GM19035 (cell line): ENCODE results near the gene BRCA2.
A peak's percentile ranks its signal among the peaks of the same experiment; 100 is the strongest.

Experiments used
- ATAC-seq: cut with Tn5 transposase; IDR thresholded peaks from one replicate; pipeline ENCODE4 v1.9.1; 2021; ENCODE audit not compliant: unreplicated experiment

The BRCA2 gene

GRCh38 chr13:32315238-32316027, at the start of gene BRCA2, which contains the start of gene ZAR1L:
BRCA2 (plus strand) TSS chr13:32315508; CDS start chr13:32316461, 953 bp downstream.
ZAR1L (minus strand) TSS chr13:32315363; CDS start chr13:32311925, 3,438 bp downstream.
- peak; percentile 96 for ATAC-seq

GRCh38 chr13:32265726-32266125, 49.6 kb upstream of the BRCA2 start:
- no peak for ATAC-seq

- ATAC-seq = no peak
These were observed 49.2 kb upstream of the BRCA2 start for GRCh38 chr13:32266130-32266529.

GRCh38 chr13:32267836-32268439, 47.4 kb upstream of the BRCA2 start:
- ATAC-seq = peak; percentile 49

DNA sequence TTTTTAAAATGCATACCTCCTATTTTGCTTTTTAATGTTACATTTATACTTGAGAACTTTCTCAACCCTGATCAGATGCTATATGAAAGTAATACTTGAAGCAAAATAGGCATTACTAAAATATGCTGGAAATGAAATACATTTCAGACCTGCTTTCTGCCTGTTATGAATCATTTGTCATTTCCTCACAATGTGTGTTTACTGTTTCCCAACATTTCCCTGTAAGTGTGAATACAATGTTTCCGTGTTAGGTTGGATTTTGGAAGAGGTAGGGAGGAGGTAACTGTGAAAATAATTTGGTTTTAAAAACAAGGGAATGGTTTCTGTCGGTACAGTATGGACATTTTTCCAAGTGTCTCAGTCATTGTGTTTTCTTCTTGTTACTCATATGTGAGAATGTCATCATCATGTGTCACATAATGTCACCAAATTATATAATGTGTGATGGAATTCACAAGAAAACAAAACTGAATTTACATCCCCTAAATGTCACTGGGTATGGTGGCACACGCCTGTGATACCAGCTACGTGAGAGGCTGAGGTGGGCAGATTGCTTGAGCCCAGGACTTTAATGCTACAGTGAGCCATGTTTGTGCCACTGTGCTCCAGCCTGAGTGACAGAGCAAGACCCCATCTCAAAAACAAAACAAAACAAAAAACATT, 43.2 kb upstream of the BRCA2 start:
- no peak for ATAC-seq

- no peak for ATAC-seq
These were observed 37.5 kb upstream of the BRCA2 start for GRCh38 chr13:32277839-32278238.

GRCh38 chr13:32278426-32278825, 36.9 kb upstream of the BRCA2 start:
- no peak for ATAC-seq

DNA sequence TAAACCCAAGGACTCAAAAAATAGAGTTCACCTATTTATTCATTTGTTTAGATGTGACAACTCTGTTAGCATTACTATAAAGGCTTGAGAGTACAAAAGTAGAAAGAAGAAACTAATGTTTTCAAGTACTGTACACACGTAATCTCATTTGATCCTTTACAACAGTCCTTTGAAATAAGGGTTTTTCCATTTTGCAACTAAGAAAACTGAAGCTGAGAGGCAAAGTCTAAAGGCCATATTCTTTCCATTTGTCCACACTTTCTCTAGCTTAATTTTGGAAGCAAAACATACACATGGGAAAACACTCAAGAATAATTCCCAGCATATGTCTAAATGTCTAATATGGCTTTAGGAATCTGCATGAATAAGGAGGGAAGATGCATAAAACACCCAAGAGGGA, 34.2 kb upstream of the BRCA2 start:
- no peak for ATAC-seq

DNA sequence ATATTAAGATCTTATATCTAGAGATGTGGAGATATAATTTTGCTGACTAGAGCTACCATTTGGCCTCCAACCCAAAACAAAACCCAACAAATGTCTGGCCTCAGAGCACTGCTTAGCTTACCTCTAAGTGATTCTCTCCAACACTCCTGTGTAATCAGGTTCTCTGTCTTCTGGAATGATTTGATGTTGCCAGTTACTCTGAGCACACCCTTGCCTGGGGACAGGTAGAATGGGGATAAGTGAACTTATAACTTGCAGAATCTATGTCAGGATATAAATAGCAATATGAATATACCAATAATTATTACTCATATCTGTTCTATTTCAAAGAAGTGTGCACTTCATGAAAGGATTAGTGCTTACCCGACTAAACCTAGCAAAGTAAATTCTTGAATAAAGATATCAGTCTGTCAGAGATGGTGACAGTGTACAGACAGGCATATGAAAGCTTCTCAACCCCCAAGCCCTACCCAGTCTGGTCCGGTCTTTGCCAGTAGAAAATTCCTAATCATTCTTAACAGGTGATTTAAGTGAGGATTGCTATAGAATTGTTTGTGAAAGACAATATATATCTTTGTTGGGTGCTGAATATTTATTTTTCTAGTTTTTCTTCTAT, 33.1 kb upstream of the BRCA2 start:
- ATAC-seq = no peak

- no peak for ATAC-seq
These were observed 30.2 kb upstream of the BRCA2 start for GRCh38 chr13:32284927-32285632.

DNA sequence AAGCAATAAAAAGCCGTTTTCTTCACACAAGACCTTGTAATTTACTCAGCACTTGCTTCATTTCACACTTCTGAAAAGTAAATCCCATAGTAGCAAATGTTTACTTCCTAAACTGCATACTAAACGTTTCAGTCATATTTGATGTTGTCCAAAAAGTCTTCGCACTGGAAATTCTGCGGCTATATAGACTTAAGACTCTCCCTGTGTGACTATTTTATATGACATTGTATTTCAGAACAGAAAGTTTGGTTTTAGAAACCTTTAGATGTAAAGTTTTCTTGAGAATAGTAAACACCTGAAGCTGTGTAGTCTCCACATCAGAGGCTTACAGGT, 29.7 kb upstream of the BRCA2 start:
- ATAC-seq = no peak

GRCh38 chr13:32297206-32297605, 18.1 kb upstream of the BRCA2 start:
- ATAC-seq = no peak

DNA sequence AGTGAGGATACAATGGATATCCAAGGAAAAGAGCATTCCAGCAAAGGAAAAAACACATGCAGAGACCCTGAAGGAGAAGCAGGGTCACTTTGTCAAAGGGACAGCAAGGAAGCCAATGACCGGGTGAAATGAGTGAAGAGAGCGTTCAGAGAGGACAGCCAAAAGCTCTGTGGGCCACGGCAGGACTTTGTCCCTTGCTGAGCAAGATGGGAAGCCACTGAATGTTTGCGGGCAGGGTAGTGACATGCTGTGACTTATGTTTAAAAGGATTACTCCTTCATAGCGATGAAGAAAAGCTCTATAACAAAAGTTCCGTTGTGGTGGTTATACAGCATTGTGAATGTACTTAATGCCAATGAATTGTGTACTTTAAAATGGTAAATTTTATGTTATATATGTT, 16.6 kb upstream of the BRCA2 start:
- no peak for ATAC-seq

GRCh38 chr13:32299893-32300292, 15.4 kb upstream of the BRCA2 start:
- no peak for ATAC-seq

- ATAC-seq = no peak
These were observed 14.9 kb upstream of the BRCA2 start for GRCh38 chr13:32300406-32300805.

- ATAC-seq = no peak
These were observed 14.4 kb upstream of the BRCA2 start for GRCh38 chr13:32300920-32301319.

- no peak for ATAC-seq
These were observed 12.8 kb upstream of the BRCA2 start for GRCh38 chr13:32302461-32302860.

DNA sequence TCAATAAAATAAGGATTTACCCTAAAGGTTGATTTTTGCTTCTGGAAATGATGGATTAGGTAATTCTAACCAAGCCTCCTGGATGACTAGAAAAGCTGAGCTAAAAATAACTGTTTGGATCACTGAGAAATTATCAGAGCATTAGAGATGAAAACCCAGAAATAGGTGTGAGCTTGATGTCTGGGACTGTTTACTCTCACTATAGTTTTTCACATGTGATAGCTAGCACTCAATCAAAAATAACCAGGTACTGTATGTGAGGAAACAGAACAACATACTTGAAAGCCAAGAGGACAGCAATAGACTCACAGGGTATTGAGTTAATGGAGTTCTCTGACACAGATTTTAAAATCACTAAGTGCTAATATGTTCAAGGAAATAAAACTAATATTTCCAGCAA, 9.7 kb upstream of the BRCA2 start:
- no peak for ATAC-seq

GRCh38 chr13:32309312-32310133, 5.8 kb upstream of the BRCA2 start:
- no peak for ATAC-seq

GRCh38 chr13:32310134-32310706, 5.1 kb upstream of the BRCA2 start:
- no peak for ATAC-seq
